ENCODE data around the gene SRPX.

SRPX gene

GRCh38 chrX:38129366-38129765, 91.3 kb downstream of the SRPX start:
- no peak for DNase-seq

- no peak for DNase-seq
These were observed 92.7 kb downstream of the SRPX start for GRCh38 chrX:38127961-38128360.

- DNase-seq: no peak
These were observed 94.5 kb downstream of the SRPX start for GRCh38 chrX:38126179-38126578.

- no peak for DNase-seq
These were observed 96.7 kb downstream of the SRPX start for GRCh38 chrX:38124000-38124399.

- DNase-seq: no peak
These were observed 103.2 kb downstream of the SRPX start for GRCh38 chrX:38117485-38117884.

- no peak for DNase-seq
These were observed 104.0 kb downstream of the SRPX start for GRCh38 chrX:38116706-38117105.

GRCh38 chrX:38112566-38112965, 108.1 kb downstream of the SRPX start:
- no peak for DNase-seq

GRCh38 chrX:38111196-38111595, 109.5 kb downstream of the SRPX start:
- DNase-seq: no peak

- DNase-seq: no peak
These were observed 110.4 kb downstream of the SRPX start for GRCh38 chrX:38110231-38110630.

- DNase-seq: no peak
These were observed 111.4 kb downstream of the SRPX start for GRCh38 chrX:38109042-38109898.

GRCh38 chrX:38108364-38108763, 112.3 kb downstream of the SRPX start:
- DNase-seq: no peak

GRCh38 chrX:38106991-38107655, 113.5 kb downstream of the SRPX start:
- no peak for DNase-seq

- DNase-seq: no peak
These were observed 115.4 kb downstream of the SRPX start for GRCh38 chrX:38105216-38105725.

GRCh38 chrX:38103857-38104812, 116.5 kb downstream of the SRPX start:
- no peak for DNase-seq

GRCh38 chrX:38102875-38103274, 117.8 kb downstream of the SRPX start:
- no peak for DNase-seq

- no peak for DNase-seq
These were observed 118.4 kb downstream of the SRPX start for GRCh38 chrX:38102240-38102639.

- DNase-seq: no peak
These were observed 121.0 kb downstream of the SRPX start for GRCh38 chrX:38099688-38100087.
